Astrocyte (in vitro differentiated cells and primary cell): ENCODE results near the gene RBFOX2.

Experiments used
- EZH2 ChIP-seq: IDR thresholded peaks from 2 replicates; pipeline ENCODE4 v1.6.1; 2012; ENCODE audit warnings: mild to moderate bottlenecking, low read length, inconsistent platforms; ENCODE audit not compliant: insufficient read depth
- TF ChIP-seq, protein P1 (sequence below): IDR thresholded peaks from 2 replicates; pipeline ENCODE4 v1.5.1; 2011; ENCODE audit warnings: low read depth, mild to moderate bottlenecking, inconsistent platforms, low read length, moderate library complexity; ENCODE audit not compliant: insufficient read depth

DNA sequence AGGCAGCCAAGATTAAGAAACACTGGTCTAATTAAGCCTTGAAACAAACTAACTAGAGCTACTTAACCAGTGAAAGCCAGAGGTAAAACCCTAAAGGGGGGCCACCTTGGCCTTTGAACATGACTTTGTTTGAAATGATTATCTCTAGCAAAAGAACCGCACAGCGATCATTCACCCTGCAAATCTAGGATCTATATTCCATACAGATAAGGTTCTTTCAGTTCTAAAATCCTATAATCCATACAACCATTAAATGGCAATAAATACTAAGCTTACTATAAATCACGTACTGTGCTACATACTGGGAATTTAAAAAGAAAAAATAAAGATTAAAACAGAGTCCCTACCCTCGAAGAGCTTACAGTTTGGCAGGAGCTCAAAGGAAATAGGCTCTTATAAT lies 40.6 kb downstream of the RBFOX2 start:
- TF ChIP-seq, protein P1, sequence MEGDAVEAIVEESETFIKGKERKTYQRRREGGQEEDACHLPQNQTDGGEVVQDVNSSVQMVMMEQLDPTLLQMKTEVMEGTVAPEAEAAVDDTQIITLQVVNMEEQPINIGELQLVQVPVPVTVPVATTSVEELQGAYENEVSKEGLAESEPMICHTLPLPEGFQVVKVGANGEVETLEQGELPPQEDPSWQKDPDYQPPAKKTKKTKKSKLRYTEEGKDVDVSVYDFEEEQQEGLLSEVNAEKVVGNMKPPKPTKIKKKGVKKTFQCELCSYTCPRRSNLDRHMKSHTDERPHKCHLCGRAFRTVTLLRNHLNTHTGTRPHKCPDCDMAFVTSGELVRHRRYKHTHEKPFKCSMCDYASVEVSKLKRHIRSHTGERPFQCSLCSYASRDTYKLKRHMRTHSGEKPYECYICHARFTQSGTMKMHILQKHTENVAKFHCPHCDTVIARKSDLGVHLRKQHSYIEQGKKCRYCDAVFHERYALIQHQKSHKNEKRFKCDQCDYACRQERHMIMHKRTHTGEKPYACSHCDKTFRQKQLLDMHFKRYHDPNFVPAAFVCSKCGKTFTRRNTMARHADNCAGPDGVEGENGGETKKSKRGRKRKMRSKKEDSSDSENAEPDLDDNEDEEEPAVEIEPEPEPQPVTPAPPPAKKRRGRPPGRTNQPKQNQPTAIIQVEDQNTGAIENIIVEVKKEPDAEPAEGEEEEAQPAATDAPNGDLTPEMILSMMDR, result no peak
- no peak for TF ChIP-seq EZH2
